Activated naive CD8-positive, alpha-beta T cell treated with anti-CD3 and anti-CD28 coated beads for 36 hours (primary cell): ENCODE measurements around the gene EZH1. TPM values are rescaled to one million over a fixed set of nuclear protein-coding genes. Genes with fewer than 3 reads are reported as not detected.
A peak's percentile ranks its signal among the peaks of the same experiment; 100 is the strongest.

Experiments used
- DNase-seq: peaks from one replicate; pipeline ENCODE4 v3.0.0; 2021
- H3K27ac Mint-ChIP-seq: one replicate; pipeline ENCODE4 v1.8.0; 2022; ENCODE audit warnings: mild to moderate bottlenecking, moderate library complexity, mixed read lengths
- H3K27me3 Mint-ChIP-seq: one replicate; pipeline ENCODE4 v1.8.0; 2022; ENCODE audit warnings: mild to moderate bottlenecking, mixed read lengths
- H3K36me3 Mint-ChIP-seq: one replicate; pipeline ENCODE4 v1.8.0; 2021; ENCODE audit warnings: mild to moderate bottlenecking, mixed read lengths
- H3K4me1 Mint-ChIP-seq: one replicate; pipeline ENCODE4 v1.8.0; 2021; ENCODE audit warnings: mixed read lengths
- H3K4me3 Mint-ChIP-seq: one replicate; pipeline ENCODE4 v1.8.0; 2022; ENCODE audit warnings: mild to moderate bottlenecking, moderate library complexity, mixed read lengths
- H3K9me3 Mint-ChIP-seq: one replicate; pipeline ENCODE4 v1.8.0; 2022; ENCODE audit warnings: mixed read lengths
- total RNA-seq, 2 experiments: library from RNA; stranded (reverse); gene quantifications; one replicate each; pipeline ENCODE4 v1.2.3, GENCODE V29; 2021

Gene EZH1
- total RNA-seq, 2 experiments from 2014 or later = 14.4 to 17.5 TPM

DNA sequence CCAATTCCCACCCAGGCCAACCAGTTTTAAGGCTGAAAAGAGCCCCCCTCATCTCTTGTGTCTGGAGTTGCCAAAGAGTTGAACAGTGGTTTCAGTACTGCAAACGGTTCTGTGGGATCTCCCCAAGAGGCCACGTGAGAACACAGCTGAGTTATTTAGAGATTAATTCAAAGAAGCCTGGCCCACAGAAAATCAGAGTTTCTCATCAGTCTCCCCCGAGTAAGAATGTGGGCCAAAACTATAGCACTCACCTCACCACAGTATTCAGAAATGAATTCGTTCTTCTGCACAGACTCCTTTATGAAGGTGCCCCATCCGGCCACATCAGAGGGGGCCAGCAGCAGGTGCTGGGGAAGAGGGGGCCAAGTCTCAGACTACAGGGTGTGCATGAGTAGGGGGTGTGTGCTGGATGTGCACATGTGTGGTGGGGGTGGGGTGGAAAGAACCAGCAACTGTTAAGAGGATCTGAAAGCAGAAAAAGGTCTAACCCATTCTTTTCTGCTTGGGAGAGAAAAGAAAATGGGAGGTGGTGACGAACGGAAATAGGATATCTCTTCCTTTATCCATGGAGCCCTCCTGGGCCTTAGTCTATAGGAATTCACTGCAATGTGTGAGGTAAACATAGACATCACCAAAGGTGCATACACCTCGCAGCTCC lies 39.9 kb downstream of the EZH1 start:
- H3K27me3 Mint-ChIP-seq = no peaks in the 10 kb centered on the region
- no peak overlapping the region for H3K27ac Mint-ChIP-seq
- peaks cover 33% of the 10 kb centered on the region for H3K4me1 Mint-ChIP-seq
- DNase-seq = peak; percentile 74
- H3K36me3 Mint-ChIP-seq = peaks cover 62% of the 10 kb centered on the region
- no peaks in the 10 kb centered on the region for H3K9me3 Mint-ChIP-seq
- H3K4me3 Mint-ChIP-seq = no peak overlapping the region

DNA sequence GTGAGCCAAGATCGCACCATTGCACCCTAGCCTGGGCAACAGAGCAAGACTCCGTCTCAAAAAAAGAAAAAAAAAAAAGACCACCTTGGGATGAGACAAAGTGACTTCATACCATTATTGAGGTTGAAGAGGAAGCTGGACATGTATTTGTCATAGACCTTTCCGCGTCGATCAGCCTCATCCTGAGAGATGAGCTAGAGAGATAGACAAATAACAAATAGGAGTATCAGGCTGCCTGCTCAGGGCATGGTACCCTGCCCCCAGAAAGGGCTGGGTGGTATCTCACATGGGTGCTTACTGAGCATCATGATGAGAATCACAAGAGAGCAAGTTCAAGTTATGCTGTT lies 40.4 kb downstream of the EZH1 start:
- peaks cover 33% of the 10 kb centered on the region for H3K4me1 Mint-ChIP-seq
- H3K27ac Mint-ChIP-seq = no peak overlapping the region
- no peak overlapping the region for H3K4me3 Mint-ChIP-seq
- no peaks in the 10 kb centered on the region for H3K9me3 Mint-ChIP-seq
- no peaks in the 10 kb centered on the region for H3K27me3 Mint-ChIP-seq
- no peak for DNase-seq
- H3K36me3 Mint-ChIP-seq = peaks cover 58% of the 10 kb centered on the region

DNA sequence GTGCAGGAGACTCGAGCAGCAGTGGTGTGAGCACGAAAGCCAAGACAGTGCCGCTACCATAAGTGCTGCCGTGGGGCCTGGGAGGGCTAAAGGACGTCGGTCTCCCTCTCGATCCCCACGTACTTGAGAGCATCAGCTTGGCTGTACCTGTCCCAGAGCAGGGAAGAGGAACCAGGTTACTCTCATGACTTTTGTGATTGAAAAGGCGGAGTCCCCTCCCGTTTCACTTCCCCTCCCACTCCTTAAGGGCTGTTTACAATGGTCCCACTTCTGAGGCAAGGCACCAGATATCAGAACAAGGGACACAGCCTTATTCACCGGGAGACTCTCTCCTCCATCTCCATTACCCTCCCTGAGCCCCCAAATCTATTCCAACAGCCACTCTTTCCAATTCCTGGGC lies 42.4 kb downstream of the EZH1 start:
- no peak for DNase-seq
- no peaks in the 10 kb centered on the region for H3K27me3 Mint-ChIP-seq
- no peaks in the 10 kb centered on the region for H3K9me3 Mint-ChIP-seq
- H3K4me1 Mint-ChIP-seq = peaks cover 26% of the 10 kb centered on the region
- H3K27ac Mint-ChIP-seq = no peak overlapping the region
- peaks cover 41% of the 10 kb centered on the region for H3K36me3 Mint-ChIP-seq
- no peak overlapping the region for H3K4me3 Mint-ChIP-seq

DNA sequence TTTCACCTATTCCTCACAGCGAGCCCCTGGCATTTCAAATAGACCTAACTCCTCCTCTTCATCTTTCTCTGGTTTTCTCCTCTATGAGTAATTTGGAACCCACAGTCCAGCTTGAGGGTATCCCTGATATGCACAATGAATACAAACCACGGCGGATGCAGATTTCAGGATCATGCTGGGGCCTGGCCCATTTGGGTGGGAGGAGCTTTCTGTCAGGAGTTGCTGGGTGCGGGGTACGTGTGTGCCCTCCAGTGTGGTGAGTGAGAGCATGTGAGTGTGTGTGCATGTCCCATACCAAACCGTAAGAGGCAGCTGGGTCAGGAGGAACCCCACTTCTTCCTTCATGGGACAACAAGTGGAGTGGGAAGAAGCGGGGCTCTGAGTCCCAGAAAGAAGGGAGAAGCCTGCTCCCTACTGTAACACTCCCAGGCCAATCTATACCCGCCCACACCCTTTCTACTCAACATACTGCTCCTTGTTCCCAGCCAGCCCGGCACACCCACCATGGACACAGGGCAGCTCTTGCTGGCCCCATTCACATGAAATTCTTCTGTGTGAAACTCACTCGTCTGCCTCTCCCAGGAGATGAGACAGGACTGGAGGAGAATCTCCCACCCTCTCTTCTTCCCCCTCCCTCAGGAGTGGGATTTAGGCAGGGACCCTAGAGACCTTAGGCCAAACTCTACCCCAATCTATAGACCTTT lies 44.1 kb downstream of the EZH1 start:
- H3K4me3 Mint-ChIP-seq = no peak overlapping the region
- H3K9me3 Mint-ChIP-seq = no peaks in the 10 kb centered on the region
- no peak for DNase-seq
- no peaks in the 10 kb centered on the region for H3K27me3 Mint-ChIP-seq
- H3K4me1 Mint-ChIP-seq = peaks cover 15% of the 10 kb centered on the region
- peaks cover 36% of the 10 kb centered on the region for H3K36me3 Mint-ChIP-seq
- no peak overlapping the region for H3K27ac Mint-ChIP-seq

DNA sequence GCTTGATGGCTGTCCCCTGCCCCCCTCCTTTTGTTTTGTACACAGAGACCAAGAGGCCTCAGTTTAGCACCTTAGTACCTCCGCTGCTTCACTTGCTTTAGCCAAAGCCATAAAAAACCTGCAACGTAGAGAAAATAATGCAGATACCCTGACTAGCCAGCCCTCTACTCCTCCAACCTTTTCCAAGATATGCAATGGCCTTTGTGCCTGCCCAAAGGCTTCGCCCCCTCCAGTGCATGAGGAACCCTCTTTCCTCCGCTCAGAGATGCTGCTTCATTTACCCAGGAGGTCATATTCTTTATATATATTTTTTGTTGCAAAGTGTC lies 45.5 kb downstream of the EZH1 start:
- Mint-ChIP-seq H3K4me3 (no peak overlapping the region), H3K27ac (no peak overlapping the region), H3K4me1 (peaks cover 5% of the 10 kb centered on the region), H3K36me3 (peaks cover 24% of the 10 kb centered on the region), H3K27me3 (no peaks in the 10 kb centered on the region), H3K9me3 (no peaks in the 10 kb centered on the region)
- DNase-seq = no peak

DNA sequence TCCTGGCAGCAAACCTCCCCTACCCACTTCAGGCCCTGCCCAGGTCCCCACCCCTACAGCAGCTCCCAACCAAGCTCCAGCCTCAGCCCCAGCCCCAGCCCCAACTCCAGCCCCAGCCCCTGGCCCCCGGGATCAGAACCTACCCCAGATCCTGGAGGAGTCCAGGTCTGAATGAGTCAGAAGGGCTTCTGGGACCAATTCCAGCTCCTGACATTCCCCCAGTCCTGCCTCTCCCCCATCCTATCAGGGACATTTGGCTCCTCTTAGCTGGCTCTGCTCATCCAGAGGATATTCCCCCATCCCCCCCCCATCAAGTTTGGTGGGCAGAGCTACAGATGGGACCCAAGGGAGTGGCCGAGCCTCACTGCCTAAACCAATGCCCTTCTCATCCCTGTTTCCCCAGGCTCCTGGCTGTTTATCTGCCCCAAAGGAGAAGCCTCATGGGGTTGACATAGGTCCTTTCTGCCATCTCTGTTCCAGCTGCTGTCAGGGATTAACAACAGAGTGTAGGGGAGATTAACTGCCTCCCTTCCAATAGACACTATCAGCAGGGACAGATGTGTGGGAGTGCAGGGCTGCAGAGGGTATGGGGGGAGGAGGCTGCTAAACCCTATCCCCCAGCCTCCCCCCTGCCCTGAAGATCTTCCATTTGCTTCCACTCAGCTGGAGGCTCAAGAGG lies 46.0 kb downstream of the EZH1 start:
- no peak overlapping the region for H3K27ac Mint-ChIP-seq
- H3K4me1 Mint-ChIP-seq = peaks cover under 1% of the 10 kb centered on the region
- no peak overlapping the region for H3K4me3 Mint-ChIP-seq
- no peaks in the 10 kb centered on the region for H3K9me3 Mint-ChIP-seq
- no peaks in the 10 kb centered on the region for H3K27me3 Mint-ChIP-seq
- peaks cover 19% of the 10 kb centered on the region for H3K36me3 Mint-ChIP-seq
- DNase-seq = no peak

DNA sequence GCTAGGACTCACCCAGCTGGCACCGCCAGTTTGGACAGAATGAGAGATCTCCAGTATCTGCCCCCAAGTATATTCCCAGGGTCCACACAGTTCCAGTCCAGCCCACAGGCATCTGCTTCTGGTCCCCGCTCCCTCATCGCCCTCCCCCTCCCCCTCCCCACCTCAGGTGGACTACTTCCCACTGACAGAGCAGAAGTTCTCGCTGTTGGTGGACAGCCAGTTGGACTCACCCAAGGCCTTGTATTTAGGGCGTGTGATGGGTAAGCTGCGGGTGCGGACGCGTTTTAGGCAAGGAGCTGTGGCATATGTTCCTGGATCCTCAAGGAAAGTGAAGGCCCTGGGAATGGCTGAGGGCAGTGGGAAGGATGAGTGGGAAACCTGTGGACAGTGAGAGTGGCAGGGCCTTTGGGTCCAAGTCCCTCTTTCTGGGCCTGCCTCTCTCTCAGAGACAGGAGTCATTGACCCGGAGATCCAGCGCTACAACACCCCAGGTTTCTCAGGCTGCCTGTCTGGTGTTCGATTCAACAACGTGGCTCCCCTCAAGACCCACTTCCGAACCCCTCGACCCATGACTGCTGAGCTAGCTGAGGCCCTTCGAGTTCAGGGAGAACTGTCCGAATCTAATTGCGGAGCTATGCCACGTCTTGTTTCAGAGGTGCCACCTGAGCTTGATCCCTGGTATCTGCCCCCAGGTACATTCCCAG lies 47.6 kb downstream of the EZH1 start:
- H3K9me3 Mint-ChIP-seq = no peaks in the 10 kb centered on the region
- no peak overlapping the region for H3K27ac Mint-ChIP-seq
- no peaks in the 10 kb centered on the region for H3K27me3 Mint-ChIP-seq
- peaks cover 7% of the 10 kb centered on the region for H3K36me3 Mint-ChIP-seq
- H3K4me1 Mint-ChIP-seq = no peaks in the 10 kb centered on the region
- no peak for DNase-seq
- H3K4me3 Mint-ChIP-seq = no peak overlapping the region

DNA sequence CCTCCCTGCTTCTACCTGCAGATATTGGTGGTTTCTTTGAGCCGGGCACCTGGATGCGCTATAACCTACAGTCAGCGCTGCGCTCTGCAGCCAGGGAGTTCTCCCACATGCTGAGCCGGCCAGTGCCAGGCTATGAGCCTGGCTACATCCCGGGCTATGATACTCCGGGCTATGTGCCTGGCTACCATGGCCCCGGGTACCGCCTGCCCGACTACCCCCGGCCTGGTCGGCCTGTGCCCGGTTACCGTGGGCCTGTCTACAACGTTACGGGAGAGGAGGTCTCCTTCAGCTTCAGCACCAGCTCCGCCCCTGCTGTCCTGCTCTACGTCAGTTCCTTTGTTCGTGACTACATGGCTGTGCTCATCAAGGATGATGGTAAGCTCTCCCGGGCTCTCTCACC lies 49.3 kb downstream of the EZH1 start:
- Mint-ChIP-seq H3K27ac (no peak overlapping the region), H3K4me3 (no peak overlapping the region), H3K36me3 (peaks cover 4% of the 10 kb centered on the region), H3K27me3 (no peaks in the 10 kb centered on the region), H3K9me3 (no peaks in the 10 kb centered on the region), H3K4me1 (no peaks in the 10 kb centered on the region)
- DNase-seq = no peak

DNA sequence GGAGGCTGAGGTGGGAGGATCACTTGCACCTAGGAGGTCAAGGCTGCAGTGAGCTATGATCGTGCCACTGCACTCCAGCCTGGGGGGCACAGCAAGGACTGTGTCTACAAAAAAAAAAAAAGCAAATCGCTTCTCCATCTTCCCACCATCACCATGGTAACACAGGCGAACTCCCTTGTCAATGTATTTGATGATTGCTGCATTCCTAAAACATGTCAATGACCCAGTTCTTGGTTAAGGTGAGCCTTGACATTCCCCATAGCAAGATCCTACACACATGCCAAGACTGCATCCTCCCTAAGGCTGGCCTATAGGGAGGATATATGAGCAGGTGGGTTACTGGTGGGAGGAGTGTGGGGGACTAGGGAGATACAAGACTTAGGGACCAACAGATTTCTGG lies 50.3 kb downstream of the EZH1 start:
- no peak for DNase-seq
- Mint-ChIP-seq H3K4me1 (no peaks in the 10 kb centered on the region), H3K36me3 (peaks cover 4% of the 10 kb centered on the region), H3K9me3 (no peaks in the 10 kb centered on the region), H3K4me3 (no peak overlapping the region), H3K27me3 (no peaks in the 10 kb centered on the region), H3K27ac (no peak overlapping the region)

DNA sequence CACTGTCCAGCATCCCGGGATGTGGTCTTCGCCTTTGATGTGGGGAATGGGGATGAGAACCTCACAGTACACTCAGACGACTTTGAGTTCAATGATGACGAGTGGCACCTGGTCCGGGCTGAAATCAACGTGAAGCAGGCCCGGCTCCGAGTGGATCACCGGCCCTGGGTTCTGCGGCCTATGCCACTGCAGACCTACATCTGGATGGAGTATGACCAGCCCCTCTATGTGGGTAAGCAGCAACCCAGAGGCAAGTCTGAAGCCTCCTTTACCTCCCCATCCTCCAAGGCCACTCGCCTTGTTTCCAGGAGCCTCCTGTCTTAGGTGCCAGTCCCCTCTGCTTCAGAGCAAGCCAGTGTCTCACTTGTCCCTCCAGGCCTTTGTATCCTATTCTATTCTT lies 52.4 kb downstream of the EZH1 start:
- no peak for DNase-seq
- H3K27me3 Mint-ChIP-seq = no peaks in the 10 kb centered on the region

DNA sequence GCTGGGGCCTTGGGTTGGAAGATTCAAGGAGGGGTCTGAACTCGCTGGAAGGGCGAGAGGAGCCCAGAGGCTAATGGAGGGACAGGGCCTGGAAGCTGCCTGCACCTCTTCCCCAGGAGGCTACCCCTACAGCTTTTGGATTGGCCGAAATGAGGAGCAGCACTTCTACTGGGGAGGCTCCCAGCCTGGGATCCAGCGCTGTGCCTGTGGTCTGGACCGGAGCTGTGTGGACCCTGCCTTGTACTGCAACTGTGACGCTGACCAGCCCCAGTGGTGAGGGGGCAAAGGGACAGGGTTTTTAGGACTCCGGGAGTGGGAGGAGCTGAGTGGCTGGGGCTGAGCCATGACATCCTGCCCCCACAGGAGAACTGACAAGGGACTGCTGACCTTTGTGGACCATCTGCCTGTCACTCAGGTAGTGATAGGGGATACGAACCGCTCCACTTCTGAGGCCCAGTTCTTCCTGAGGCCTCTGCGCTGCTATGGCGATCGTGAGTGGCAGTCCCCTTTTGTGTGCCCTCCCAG lies 53.8 kb downstream of the EZH1 start:
- no peak for DNase-seq
- Mint-ChIP-seq H3K27me3 (no peaks in the 10 kb centered on the region), H3K27ac (no peak overlapping the region), H3K36me3 (peaks cover 4% of the 10 kb centered on the region), H3K4me3 (no peak overlapping the region), H3K4me1 (no peaks in the 10 kb centered on the region), H3K9me3 (no peaks in the 10 kb centered on the region)

More for the DNA sequence above, 52.4 kb downstream of the EZH1 start:
- Mint-ChIP-seq H3K4me1 (no peaks in the 10 kb centered on the region), H3K36me3 (peaks cover 4% of the 10 kb centered on the region), H3K4me3 (no peak overlapping the region), H3K27ac (no peak overlapping the region), H3K9me3 (no peaks in the 10 kb centered on the region)

DNA sequence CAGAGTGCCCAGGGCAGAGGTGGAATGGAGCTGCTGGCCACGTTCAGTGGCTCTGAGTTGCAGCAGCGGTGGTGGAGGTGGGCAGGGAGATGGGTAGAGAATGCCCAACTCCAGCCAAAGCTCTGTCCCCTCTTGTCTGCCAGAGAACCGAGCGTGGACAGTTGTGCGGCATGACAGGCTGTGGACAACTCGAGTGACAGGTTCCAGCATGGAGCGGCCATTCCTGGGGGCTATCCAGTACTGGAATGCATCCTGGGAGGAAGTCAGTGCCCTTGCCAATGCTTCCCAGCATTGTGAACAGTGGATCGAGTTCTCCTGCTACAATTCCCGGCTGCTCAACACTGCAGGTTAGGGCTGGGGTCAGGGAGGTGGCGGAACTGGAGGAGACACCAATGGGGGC lies 54.2 kb downstream of the EZH1 start:
- no peak overlapping the region for H3K27ac Mint-ChIP-seq
- no peaks in the 10 kb centered on the region for H3K36me3 Mint-ChIP-seq
- no peak for DNase-seq
- no peaks in the 10 kb centered on the region for H3K4me1 Mint-ChIP-seq
- no peaks in the 10 kb centered on the region for H3K27me3 Mint-ChIP-seq
- no peak overlapping the region for H3K4me3 Mint-ChIP-seq
- no peaks in the 10 kb centered on the region for H3K9me3 Mint-ChIP-seq

DNA sequence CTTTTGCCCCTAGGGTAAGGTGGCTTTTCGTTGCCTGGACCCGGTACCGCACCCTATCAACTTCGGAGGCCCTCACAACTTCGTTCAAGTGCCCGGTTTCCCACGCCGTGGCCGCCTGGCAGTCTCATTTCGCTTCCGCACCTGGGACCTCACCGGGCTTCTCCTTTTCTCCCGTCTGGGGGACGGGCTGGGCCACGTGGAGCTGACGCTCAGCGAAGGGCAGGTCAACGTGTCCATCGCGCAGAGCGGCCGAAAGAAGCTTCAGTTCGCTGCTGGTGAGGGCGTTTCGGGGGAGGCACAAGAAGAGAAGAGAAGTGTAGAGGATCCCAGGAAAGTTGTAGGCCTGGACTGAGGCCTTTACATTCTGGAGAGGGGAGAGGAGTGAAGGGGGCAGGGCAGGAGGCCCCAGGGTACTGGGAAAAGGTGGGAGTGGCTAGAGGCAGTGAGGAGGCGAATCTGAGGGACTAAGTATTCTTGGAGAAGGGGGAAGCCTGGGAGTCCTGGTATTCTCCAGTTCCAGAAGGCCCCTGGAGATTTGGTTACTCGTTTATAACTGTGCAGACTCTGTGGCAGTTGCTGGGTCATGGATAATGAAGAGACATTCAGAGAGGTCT lies 57.0 kb downstream of the EZH1 start:
- H3K9me3 Mint-ChIP-seq = no peaks in the 10 kb centered on the region
- no peaks in the 10 kb centered on the region for H3K36me3 Mint-ChIP-seq
- peaks cover 8% of the 10 kb centered on the region for H3K4me1 Mint-ChIP-seq
- H3K4me3 Mint-ChIP-seq = no peak overlapping the region
- DNase-seq = no peak
- H3K27me3 Mint-ChIP-seq = peaks cover 17% of the 10 kb centered on the region
- no peak overlapping the region for H3K27ac Mint-ChIP-seq

DNA sequence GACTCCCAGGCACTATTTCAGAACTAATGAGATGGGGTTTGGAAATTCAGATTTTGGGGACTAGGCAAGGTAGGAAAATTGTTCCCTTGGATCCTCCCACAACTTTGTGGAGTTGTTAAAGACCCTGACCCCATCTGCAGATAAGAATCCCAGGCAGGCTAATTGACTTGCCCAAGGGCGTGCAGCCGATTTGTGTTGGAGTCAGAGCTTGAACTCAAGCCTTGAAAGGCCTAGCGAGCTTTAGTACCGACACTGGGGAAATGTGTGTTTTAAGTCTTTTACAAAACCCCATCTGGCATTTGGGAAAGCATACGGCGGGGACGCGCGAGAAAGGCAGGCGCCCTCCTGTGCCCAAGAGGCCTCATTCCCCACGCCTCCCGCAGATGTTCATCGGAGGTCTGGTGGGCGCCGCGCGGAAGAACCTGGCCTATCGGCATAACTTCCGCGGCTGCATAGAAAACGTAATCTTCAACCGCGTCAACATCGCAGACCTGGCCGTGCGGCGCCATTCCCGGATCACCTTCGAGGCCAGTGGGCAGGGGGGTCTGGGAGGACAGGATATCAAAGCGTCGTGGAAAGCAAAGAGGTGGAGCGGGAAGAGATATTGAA lies 58.2 kb downstream of the EZH1 start:
- Mint-ChIP-seq H3K4me3 (no peak overlapping the region), H3K27ac (no peak overlapping the region), H3K27me3 (peaks cover 29% of the 10 kb centered on the region)

More for the DNA sequence above, 58.2 kb downstream of the EZH1 start:
- no peaks in the 10 kb centered on the region for H3K36me3 Mint-ChIP-seq
- H3K4me1 Mint-ChIP-seq = peaks cover 19% of the 10 kb centered on the region
- H3K9me3 Mint-ChIP-seq = no peaks in the 10 kb centered on the region
- DNase-seq = no peak
